DMS114 treated with DMSO at 0.1 percent for 48 hours (cell line): ENCODE data around the gene ESYT3.
"Not testable (repeated sequence)": the region's sequence is repeated elsewhere in the genome, so short reads cannot be mapped to it uniquely, and the experiment has no call there.

Experiments
- DNase-seq: peaks from one replicate; lab custom pipeline; 2025; ENCODE audit not compliant: unreplicated experiment; lab: John Stamatoyannopoulos, UW

Gene ESYT3

GRCh38 chr3:138442433-138442832 lies 8.0 kb downstream of the ESYT3 start:
- no peak for DNase-seq

GRCh38 chr3:138443091-138443490 lies 8.7 kb downstream of the ESYT3 start:
- no peak for DNase-seq

DNA sequence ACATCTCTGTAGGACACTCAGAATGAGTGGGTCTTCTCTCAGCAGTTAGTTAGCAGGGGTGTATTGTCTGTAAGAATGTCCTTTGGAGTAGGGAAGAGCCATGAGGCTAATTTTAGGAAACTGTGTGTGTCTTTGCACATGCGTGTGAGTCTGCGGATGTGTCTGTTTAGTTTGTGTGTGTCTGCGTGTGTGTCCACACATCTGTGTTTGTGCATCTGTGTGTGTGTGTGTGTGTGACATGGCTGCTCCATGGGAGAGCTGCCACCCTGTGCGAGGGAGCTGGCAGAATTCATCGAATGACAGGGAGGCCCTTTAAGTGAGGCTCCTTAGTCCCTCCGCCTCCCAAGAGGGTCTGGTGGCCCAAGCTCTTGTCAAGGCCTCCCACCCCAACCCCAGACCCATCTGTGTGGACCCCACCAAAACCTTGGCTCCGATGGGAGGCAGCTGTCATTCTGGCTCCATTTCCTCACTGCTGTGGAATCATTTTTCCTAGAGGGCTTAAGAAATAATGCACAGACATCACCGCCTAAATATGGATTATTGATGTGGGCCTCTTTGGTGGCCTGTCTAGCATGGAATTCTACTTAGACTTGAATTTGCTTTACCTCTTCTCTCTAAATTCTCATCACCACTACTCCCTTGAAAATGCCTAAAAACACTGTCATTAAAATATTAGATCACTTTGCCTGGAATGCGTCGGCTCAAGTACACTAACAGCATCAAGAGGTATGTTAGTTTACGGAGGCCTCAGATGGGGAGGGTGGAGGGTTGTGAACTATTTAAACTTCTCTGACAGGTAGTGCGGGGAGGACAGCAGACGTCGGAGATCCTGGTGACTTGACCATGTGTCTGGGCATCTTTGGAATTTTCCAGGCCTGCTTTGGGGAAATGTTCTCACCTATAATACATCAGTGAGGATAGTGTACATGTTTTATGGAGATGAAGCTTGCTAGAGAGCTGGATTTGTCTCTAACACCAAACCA lies 9.4 kb downstream of the ESYT3 start:
- DNase-seq: no peak

GRCh38 chr3:138445236-138445635 lies 10.8 kb downstream of the ESYT3 start:
- no peak for DNase-seq

GRCh38 chr3:138445654-138446053 lies 11.2 kb downstream of the ESYT3 start:
- no peak for DNase-seq

DNA sequence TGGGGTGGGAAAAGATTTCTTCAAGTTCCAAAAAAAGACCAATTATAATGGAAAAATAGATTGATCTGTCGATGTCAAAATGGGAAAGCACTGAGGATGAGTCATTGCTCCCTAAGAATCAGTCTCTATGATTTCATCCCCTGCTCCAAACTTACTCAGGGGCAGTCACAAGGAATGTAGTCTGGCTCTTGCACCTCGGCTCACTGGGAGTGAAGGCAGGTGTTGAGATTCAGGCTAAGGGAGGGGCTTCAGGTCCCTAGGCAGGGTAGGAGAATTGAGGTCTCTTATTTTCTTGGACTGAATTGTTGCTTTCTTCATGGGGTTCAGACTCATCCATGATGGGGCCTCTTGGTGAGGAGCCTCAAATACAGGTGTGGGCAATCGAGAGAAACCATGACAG lies 14.2 kb downstream of the ESYT3 start:
- DNase-seq: no peak

- no peak for DNase-seq
Measured at GRCh38 chr3:138449490-138449889, 15.1 kb downstream of the ESYT3 start.

- DNase-seq: no peak
Measured at GRCh38 chr3:138450181-138450580, 15.8 kb downstream of the ESYT3 start.

GRCh38 chr3:138450704-138451424 lies 16.4 kb downstream of the ESYT3 start:
- no peak for DNase-seq

DNA sequence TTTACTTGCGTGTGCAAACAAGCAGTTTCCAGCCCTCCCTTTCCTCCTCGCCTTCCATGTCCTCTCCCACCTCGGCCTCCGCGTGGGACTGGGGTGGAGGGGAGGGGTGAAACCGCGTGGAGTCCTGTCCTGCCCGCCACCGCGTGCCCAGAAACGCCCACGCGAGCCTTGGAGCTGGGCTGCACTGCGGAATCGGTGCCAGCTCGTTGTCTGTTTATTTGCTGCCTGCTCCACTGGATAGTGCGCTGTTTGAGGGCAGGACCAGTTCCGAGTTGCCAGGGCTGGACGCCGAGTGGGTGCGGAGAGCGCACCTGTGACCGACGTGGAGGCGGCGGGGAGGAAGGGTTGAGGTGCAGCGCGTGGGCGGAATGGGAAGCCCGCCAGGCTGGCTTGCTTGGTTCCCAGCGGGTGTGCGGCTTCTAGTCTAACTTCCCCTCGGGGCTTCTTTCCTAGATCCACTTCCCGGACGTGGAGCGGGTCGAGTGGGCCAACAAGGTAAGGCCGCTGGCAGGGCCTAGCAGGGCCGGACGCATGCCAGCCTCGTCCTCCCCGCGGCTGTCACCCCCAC lies 17.3 kb downstream of the ESYT3 start:
- DNase-seq: no peak

DNA sequence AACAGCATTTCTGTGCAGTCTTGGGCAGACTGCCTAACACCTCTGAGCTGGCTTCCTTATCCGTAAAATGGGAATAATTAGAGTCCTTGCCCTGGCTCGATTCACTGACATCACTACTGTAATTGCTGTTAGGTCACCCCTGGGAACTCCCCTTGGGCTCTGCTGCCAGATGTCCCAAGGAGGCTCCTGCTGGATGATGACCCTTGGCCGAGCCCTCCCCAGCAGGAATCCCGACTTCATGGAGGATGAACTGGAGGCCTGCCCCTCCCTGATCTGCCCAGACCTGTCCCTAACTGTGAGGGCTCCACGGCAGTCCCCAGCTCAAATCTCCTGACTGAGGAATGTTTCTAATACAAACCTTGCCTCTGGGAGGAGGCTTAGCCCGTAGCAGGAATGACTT lies 18.0 kb downstream of the ESYT3 start:
- DNase-seq: no peak

DNA sequence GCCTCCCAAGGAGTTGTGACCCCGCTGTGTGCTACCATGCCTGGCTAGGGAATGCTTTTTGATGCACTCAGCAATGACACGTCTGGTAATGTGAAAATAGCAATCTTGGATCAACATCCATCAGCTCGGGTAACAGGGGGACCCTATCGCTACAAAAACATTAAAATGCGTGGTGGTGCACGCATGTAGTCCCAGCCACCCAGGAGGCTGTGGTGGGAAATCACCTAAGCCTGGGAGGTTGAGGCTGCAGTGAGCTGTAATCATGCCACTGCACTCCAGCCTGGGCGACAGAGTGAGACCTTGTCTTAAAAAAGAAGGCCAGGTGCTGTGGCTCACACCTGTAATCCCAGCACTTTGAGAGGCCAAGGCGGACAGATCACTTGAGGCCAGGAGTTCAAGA lies 19.5 kb downstream of the ESYT3 start:
- DNase-seq: not testable (repeated sequence)

GRCh38 chr3:138455801-138456716 lies 21.6 kb downstream of the ESYT3 start:
- no peak for DNase-seq

DNA sequence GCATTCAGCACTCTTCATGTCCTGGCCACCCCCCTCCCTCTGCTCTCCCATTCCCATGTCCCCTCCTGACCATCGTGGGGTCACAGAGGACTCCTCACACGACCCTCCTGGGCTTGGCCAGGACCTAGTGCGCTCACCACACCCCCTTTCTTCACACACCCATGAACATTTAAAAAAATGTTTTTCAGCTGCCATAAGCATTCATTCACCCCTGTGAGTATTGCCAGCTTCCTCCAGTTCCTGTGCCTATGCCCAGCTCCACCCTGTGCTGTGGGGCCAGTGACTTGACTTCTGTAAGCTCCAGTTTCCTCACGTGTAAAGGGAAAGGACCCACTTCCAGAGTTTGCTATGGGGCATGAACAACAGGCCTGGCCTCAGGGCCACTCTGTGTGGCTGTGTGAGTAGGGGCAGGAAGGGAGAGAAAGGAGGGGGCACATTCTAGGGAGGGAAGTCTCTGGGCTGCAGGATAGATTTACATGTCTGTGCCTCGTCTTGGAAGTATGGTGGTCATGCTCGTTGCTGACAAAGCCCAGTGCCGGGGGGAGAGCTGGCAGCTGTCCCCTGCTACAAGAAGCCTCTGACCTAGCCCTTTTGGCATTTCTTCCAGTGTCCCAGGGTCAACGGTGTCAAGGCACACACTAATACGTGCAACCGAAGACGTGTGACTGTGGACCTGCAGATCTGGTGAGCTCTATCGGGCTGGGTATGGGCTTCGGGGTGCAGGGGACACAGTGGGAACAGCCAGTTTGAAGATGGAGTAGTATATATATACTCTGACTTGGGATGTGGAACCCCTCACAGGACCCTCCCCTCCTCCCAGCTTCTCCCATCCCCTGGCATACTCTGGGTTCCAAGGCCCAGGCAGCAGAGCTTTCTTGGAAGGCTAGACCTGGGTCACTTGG lies 22.8 kb downstream of the ESYT3 start:
- no peak for DNase-seq

DNA sequence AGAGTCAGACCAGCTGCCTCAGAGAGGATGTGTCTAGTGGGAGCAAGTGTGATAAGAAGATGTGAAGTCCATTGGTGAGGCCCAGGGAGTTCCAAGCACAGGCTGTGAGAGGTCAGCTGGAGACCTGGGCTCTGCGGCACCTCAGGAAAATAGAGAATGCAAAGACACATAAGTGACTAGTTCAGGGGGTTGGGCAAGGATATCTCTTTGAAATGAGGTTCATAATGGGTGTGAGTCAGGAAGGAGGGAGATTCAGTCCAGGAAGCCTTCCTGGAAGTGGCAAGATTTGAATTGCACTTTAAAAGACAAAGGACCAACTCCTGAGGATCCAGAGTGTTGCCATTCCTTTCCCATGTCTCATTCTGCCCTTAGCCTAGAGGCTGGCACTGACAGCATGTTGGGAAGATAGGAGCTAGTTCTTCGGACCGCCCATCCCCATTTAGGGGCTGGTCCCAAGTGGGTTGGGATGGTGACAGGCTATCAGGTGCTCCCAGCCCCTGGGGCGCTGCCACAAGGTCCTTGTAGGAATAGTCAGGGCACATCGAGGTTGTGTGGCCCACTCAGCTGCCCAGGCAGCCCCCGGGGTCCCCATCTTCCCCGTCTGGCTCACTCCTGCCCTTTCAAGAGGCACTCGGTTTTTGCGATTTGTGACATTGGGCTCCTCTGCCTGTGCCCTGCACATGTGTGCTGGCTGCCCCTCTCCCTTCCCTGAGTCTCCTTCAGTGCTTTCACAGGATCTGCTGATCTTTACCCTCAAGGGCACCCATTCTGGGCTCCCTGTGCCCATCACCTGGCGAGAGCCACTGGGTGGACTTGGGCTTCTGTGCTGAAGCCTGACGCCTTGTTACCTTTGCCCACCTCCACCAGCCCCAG lies 23.7 kb downstream of the ESYT3 start:
- no peak for DNase-seq

DNA sequence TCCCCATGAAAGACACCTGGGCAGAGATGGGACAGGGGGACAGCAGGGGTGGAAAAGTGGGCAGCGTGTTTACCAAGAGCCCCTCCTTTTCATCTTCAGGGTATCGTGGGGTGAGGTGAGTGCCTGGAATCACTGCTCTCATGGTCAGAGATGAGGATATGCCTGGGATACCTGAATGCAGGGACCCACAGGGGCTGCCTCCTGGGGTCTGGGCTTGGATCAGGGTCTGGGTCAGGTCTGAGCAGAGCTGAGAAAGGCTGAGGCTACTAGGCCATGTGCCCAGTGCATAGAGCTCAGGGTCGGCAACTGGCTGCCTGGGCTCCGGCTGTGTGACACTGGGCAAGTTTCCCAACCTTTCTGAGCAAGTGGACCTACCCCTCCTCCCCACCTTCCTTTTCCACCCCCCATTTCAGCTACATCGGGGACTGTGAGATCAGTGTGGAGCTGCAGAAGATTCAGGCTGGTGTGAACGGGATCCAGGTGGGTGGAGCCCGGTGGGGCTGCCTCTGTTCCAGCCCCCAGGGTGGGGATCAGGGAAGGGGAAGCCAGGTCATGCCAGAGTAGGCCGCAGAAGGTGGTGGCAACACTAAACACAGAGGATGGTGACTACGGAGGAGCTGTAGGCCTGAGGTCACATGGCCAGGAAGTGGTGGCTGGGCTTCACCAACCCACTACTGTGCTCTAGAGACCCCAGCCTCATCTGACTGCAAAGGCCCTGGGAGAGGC lies 24.5 kb downstream of the ESYT3 start:
- DNase-seq: no peak

DNA sequence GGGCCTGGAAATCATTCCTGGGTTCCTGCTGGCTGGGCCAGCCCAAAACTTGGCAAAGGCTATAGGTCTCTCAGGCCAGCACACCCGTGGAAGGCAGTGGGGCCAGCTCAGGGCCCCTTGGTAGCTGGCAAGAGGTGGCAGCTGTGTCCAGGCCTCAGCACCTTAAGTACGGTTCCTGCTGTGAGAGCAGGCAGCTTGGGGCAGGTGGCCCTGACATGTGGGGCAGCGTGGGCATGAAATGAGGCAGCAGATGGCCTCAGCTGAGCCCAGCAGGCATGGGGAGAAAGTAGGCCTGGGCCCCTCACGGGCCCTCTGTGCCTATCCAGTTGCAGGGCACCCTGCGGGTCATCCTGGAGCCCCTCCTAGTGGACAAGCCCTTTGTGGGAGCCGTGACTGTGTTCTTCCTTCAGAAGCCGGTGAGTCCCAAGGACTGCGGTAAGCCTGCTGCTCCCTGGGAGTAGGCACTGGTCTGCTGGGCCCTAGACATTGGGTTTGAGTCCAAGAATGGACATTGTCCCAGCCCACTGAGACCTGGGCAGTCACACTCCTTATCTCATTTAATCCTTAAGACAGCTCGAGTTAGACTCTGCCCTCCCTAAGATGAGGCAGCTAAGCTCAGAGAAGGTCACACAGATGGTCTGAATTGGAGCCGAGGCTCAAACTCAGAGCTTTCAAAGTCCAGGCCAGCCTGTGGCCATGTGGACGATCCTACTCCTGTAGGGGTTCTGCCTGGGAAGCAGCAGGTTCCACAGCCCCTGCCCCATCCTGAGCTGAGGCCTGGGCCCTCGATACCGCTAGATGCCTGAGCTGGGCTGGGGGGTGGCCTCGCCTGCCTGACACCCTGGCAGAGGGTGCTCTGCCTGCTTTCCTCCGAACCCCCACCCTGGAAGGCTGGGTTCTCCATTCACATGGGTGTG lies 25.5 kb downstream of the ESYT3 start:
- DNase-seq: no peak
